Mesendoderm (in vitro differentiated cells): ENCODE data around the gene BRSK1.

Source experiments
- DNase-seq: peaks from one replicate; pipeline ENCODE4 v3.0.0; 2013
- H2AK5ac ChIP-seq: 2 replicates; pipeline ENCODE4 v1.6.1; 2013; ENCODE audit warnings: low read length, inconsistent platforms
- H2BK120ac ChIP-seq: 2 replicates; pipeline ENCODE4 v1.6.1; 2013; ENCODE audit warnings: low read depth, mild to moderate bottlenecking, low read length, moderate library complexity, mixed read lengths
- H2BK15ac ChIP-seq: replicated peaks from 2 replicates; pipeline ENCODE4 v1.6.1; 2013; ENCODE audit warnings: low read depth, mild to moderate bottlenecking, moderate library complexity
- H2BK5ac ChIP-seq: 2 replicates; pipeline ENCODE4 v1.6.1; 2013; ENCODE audit warnings: low read length, inconsistent platforms
- H3K18ac ChIP-seq: 2 replicates; pipeline ENCODE4 v1.6.1; 2013; ENCODE audit warnings: mild to moderate bottlenecking, low read length, mixed read lengths
- H3K23ac ChIP-seq: one replicate; pipeline ENCODE4 v1.6.1; 2013; ENCODE audit warnings: low read length
- H3K27ac ChIP-seq: 2 replicates; pipeline ENCODE4 v1.5.1; 2013; ENCODE audit warnings: low read depth, mild to moderate bottlenecking, inconsistent platforms, low read length, moderate library complexity
- H3K27me3 ChIP-seq: 2 replicates; pipeline ENCODE4 v1.6.1; 2013; ENCODE audit warnings: low read length, control low read depth, mild to moderate bottlenecking, inconsistent platforms; ENCODE audit not compliant: insufficient read depth, poor library complexity
- H3K36me3 ChIP-seq: 2 replicates; pipeline ENCODE4 v1.6.1; 2013; ENCODE audit warnings: low read length, inconsistent platforms; ENCODE audit not compliant: control insufficient read depth, insufficient read depth
- H3K4ac ChIP-seq: one replicate; pipeline ENCODE4 v1.6.1; 2013; ENCODE audit warnings: low read depth, mild to moderate bottlenecking, low read length, moderate library complexity
- H3K4me1 ChIP-seq: 2 replicates; pipeline ENCODE4 v1.6.1; 2013; ENCODE audit warnings: low read depth, low read length, inconsistent platforms; ENCODE audit not compliant: control insufficient read depth
- H3K4me2 ChIP-seq: 2 replicates; pipeline ENCODE4 v1.6.1; 2013; ENCODE audit warnings: low read length
- H3K4me3 ChIP-seq: 2 replicates; pipeline ENCODE4 v1.5.1; 2013; ENCODE audit warnings: mild to moderate bottlenecking, low read length
- H3K56ac ChIP-seq: one replicate; pipeline ENCODE4 v1.6.1; 2013; ENCODE audit warnings: low read length
- H3K79me1 ChIP-seq: 2 replicates; pipeline ENCODE4 v1.6.1; 2013; ENCODE audit warnings: low read length, inconsistent platforms
- H3K79me2 ChIP-seq: 2 replicates; pipeline ENCODE4 v1.6.1; 2013; ENCODE audit warnings: mild to moderate bottlenecking, low read length; ENCODE audit not compliant: control insufficient read depth, insufficient read depth
- H3K9ac ChIP-seq: 2 replicates; pipeline ENCODE4 v1.6.1; 2013; ENCODE audit warnings: low read length, inconsistent platforms
- H4K5ac ChIP-seq: one replicate; pipeline ENCODE4 v1.6.1; 2013; ENCODE audit warnings: low read length
- H4K8ac ChIP-seq: one replicate; pipeline ENCODE4 v1.6.1; 2013; ENCODE audit warnings: low read depth, mild to moderate bottlenecking, control low read depth, low read length, moderate library complexity
- WGBS: extraction: QIAGEN DNeasy Blood & Tissue Kit; methylation state at CpG from one replicate; pipeline ENCODE4 v1.1.7; 2013; ENCODE audit warnings: low lambda C conversion rate, missing lambda C conversion rate; ENCODE audit not compliant: insufficient coverage; ENCODE audit errors: extremely low coverage; 5-methylcytosine and 5-hydroxymethylcytosine counted together

The BRSK1 gene

DNA sequence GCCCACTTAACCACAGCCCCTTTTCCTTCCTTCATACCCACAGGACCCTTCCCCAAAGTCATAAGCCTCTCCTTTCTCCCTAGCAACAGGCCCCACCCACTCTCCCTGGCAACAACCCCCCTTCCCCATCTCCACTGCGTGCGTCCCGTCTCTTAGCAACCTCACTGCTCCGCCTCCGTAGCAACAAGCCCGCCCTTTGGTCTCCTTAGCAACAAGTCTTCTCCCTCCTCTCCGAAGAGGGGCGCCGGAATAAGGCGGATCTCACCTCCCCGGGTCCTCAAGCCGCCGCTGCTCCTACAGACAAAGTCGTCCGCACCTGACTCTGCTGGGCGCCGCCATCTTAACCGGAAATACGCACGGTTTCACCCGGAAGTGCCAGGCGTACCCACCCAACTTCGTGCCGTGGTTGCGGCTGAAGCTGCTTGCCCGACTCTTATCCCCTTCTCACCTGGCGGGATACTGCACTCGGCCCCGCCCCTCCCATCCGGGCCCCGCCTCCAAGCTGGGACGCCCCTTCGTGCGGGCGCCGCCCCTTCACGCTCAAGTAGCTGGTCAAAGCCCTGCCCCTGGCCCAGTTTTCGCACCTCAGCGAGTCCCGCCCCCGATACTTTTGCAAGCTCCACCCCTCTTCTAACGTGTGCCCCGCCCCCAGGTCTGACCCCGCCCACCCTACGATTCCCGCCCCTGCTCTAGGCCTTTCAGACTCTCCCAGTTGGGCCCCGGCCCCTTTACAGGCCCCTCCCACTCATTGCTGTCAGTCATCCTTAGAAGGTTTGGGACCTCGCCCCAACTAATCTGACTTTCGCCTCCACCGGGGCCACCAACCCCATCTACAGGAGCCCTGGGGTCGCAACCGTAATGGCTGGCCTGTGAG lies 3.8 kb upstream of the BRSK1 start, which contains the start of gene HSPBP1:
Gene HSPBP1, minus strand, starts transcription at position 341 of the 874 bp plus-strand sequence. CDS start 502 bp downstream, outside the sequence.
- no CpG with 5 or more reads among the region's 52 CpGs for WGBS
- no peaks in the 10 kb centered on the region for H3K27me3 ChIP-seq

DNA sequence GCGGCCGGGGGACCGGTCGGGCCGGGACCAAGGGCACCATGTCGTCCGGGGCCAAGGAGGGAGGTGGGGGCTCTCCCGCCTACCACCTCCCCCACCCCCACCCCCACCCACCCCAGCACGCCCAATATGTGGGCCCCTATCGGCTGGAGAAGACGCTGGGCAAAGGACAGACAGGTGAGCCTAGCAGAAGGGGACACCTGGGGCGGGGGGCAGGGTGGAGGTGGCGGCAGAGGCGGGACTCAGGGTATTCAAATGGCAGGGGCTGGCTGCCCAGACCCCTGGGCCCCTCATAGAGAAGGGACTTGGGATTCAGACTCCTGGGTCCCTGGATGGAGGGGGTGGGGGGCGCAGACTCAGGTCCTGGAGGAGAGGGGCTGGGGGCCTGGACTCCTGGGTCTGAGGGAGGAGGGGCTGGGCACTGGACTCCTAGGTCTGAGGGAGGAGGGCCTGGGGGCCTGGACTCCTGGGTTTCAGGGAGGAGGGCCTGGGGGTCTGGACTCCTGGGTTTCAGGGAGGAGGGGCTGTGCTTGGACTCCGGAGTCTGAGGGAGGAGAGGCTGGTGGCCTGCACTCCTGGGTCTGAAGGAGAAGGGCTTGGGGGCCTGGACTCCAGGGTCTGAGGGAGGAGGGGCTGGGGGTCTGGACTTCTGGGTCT lies 735 bp downstream of the BRSK1 start:
- no peak overlapping the region for H3K4me3 ChIP-seq
- H3K79me1 ChIP-seq: no peaks in the 10 kb centered on the region
- no peak overlapping the region for H3K27ac ChIP-seq
- H3K27me3 ChIP-seq: no peaks in the 10 kb centered on the region
- no peak overlapping the region for H2BK15ac ChIP-seq
- H3K56ac ChIP-seq: peak overlapping the region; percentile 81
- H3K23ac ChIP-seq: no peak overlapping the region
- peaks cover 4% of the 10 kb centered on the region for H3K79me2 ChIP-seq
- no peak overlapping the region for H2AK5ac ChIP-seq
- peak; percentile 48 for DNase-seq
- H2BK120ac ChIP-seq: peak overlapping the region; percentile 88
- H3K18ac ChIP-seq: peak overlapping the region; percentile 96
- no CpG with 5 or more reads among the region's 16 CpGs for WGBS
- no peaks in the 10 kb centered on the region for H3K36me3 ChIP-seq
- H4K8ac ChIP-seq: no peak overlapping the region
- no peak overlapping the region for H4K5ac ChIP-seq
- peak overlapping the region; percentile 68 for H3K9ac ChIP-seq
- no peak overlapping the region for H2BK5ac ChIP-seq
- no peaks in the 10 kb centered on the region for H3K4me1 ChIP-seq
- peak overlapping the region; percentile 48 for H3K4me2 ChIP-seq
- H3K4ac ChIP-seq: peak overlapping the region; percentile 90

More for the DNA sequence above, 3.8 kb upstream of the BRSK1 start, which contains the start of gene HSPBP1:
- H4K5ac ChIP-seq: no peak within 1 kb of the TSS
- no peak within 1 kb of the TSS for H2AK5ac ChIP-seq
- no peak within 1 kb of the TSS for H3K27ac ChIP-seq
- peaks cover 3% of the 10 kb centered on the region for H3K79me1 ChIP-seq
- H2BK15ac ChIP-seq: no peak within 1 kb of the TSS
- no peak within 1 kb of the TSS for H2BK5ac ChIP-seq
- H3K4me1 ChIP-seq: peaks cover 2% of the 10 kb centered on the region
- peak; percentile 99 for DNase-seq
- H3K9ac ChIP-seq: peak within 1 kb of the TSS; percentile 66
- H3K18ac ChIP-seq: no peak within 1 kb of the TSS
- H3K4ac ChIP-seq: no peak within 1 kb of the TSS
- H3K4me2 ChIP-seq: peak within 1 kb of the TSS; percentile 68
- H3K4me3 ChIP-seq: peak within 1 kb of the TSS; percentile 81
- no peak within 1 kb of the TSS for H3K23ac ChIP-seq
- H3K36me3 ChIP-seq: no peaks in the 10 kb centered on the region
- peak within 1 kb of the TSS; percentile 85 for H3K56ac ChIP-seq
- peaks cover 1% of the 10 kb centered on the region for H3K79me2 ChIP-seq
- no peak within 1 kb of the TSS for H4K8ac ChIP-seq
- H2BK120ac ChIP-seq: no peak within 1 kb of the TSS

DNA sequence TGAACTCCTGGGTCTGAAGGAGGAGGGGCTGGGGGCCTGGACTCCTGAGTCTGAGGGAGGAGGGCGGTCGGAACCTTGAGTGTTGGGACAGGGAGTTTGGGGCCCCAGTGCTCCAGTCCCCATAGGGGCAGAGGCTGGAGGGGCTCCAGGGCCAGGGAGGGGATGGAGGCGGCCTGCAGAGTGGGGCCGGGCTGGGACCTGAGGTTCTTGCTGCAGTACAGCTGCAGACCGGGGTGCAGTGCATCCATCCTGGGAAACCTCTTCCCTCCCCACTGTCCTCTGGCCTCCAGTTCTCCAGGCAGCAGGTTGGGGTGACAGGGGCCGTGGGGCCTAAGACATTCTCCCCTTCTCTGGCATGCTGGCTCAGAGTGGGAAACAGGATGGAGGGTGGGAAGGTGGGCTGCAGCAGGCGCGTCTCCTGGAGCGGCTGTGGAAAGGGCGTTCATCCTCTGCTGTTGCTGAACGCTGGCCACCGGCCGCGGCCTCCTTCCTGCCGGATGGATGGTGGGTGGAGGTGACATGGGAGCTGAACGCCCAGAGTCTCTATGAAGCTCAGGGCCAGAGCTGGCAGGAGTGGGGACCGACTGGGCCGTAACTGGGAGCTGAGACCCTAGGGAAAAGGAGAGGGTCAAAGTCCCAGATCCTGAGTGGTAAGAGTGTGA lies 1.6 kb downstream of the BRSK1 start:
- Histone ChIP-seq H3K27me3 (no peaks in the 10 kb centered on the region), H4K5ac (no peak overlapping the region), H3K79me2 (peaks cover 4% of the 10 kb centered on the region), H2AK5ac (no peak overlapping the region), H3K56ac (peak overlapping the region; percentile 81), H2BK120ac (no peak overlapping the region), H3K18ac (no peak overlapping the region), H4K8ac (no peak overlapping the region), H3K9ac (peak overlapping the region; percentile 68), H2BK15ac (no peak overlapping the region), H3K4ac (no peak overlapping the region), H3K4me1 (no peaks in the 10 kb centered on the region), H3K23ac (no peak overlapping the region), H3K36me3 (no peaks in the 10 kb centered on the region), H3K79me1 (no peaks in the 10 kb centered on the region), H3K4me3 (no peak overlapping the region), H3K27ac (no peak overlapping the region), H3K4me2 (peak overlapping the region; percentile 24), H2BK5ac (no peak overlapping the region)
- DNase-seq: no peak
- WGBS: no CpG with 5 or more reads among the region's 18 CpGs

DNA sequence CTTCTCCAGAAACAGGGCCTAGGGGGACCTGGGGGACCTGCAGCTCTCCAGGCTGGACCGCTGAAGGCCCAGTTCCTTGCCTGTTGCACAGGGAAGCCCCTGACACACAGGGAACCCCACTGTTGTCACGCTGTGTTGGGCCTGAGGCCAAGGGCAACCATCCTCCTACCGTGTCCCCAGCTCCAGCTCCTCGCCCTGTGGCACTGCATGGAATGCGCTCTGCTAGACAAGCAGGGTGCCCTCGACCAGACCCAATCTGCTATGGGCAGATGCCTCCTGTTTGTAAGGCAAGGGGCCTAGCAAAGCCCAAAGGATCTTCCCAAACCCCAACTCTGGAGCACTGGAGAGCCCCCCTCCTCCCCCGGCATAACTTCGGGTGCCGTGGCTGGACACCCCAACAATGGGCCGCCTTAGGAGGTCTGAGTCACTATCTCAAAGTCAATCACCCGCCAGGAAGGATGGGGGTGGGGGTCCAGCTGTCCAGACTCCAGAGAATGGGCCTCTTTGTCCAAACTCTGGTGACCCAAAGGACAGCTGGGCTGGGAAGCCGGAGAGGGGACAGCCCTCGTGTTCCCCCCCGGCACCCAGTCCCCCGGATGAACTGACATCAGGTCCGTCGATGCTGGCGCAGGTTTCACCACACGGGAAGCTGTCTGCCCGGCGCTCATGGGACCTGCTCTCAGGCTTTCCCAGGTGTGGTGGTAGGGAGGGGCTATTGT lies 3.7 kb downstream of the BRSK1 start:
- no peak overlapping the region for H4K8ac ChIP-seq
- no peaks in the 10 kb centered on the region for H3K27me3 ChIP-seq
- no peak overlapping the region for H3K18ac ChIP-seq
- no peak overlapping the region for H2BK15ac ChIP-seq
- H3K36me3 ChIP-seq: no peaks in the 10 kb centered on the region
- H3K4me1 ChIP-seq: no peaks in the 10 kb centered on the region
- H2AK5ac ChIP-seq: no peak overlapping the region
- H3K79me1 ChIP-seq: no peaks in the 10 kb centered on the region
- no peak overlapping the region for H2BK5ac ChIP-seq
- no peak overlapping the region for H3K56ac ChIP-seq
- H3K4me3 ChIP-seq: no peak overlapping the region
- H3K4me2 ChIP-seq: no peak overlapping the region
- no peak overlapping the region for H2BK120ac ChIP-seq
- H3K27ac ChIP-seq: no peak overlapping the region
- H4K5ac ChIP-seq: no peak overlapping the region
- no peak overlapping the region for H3K4ac ChIP-seq
- H3K9ac ChIP-seq: no peak overlapping the region
- H3K23ac ChIP-seq: no peak overlapping the region
- no peak for DNase-seq
- peaks cover 4% of the 10 kb centered on the region for H3K79me2 ChIP-seq
- WGBS: no CpG with 5 or more reads among the region's 21 CpGs

DNA sequence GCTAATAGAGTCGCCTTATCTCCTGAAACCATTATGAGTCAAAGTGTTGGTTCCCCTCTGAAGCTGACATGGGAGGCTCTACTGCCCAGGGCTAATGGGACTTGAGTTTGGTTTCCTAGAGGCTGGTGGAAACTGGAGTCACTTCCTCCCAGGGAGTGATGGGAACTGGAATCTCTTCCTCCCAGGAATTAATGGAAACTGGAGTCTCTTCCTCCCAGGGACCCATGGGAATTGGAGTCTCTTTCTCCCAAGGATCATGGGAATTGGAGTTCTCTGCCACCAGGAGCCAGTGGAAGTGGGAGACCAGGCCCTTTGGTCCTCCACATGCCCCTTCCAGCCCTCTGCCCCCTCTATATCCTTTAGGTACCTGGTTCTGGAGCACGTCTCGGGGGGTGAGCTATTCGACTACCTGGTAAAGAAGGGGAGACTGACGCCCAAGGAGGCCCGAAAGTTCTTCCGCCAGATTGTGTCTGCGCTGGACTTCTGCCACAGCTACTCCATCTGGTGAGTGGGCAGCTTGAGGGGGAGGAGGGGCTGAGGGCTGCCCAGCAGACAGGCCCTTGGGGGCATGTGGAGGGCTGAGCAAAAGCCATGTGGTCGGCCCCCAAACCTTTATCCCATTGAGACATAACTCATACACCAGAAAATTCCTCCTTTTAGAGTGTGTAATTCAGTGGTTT lies 5.5 kb downstream of the BRSK1 start:
- Histone ChIP-seq H3K4me3 (no peak overlapping the region), H4K8ac (no peak overlapping the region), H2BK5ac (no peak overlapping the region), H2BK120ac (no peak overlapping the region), H3K18ac (no peak overlapping the region), H2BK15ac (no peak overlapping the region), H3K79me1 (no peaks in the 10 kb centered on the region), H2AK5ac (no peak overlapping the region), H3K4me1 (no peaks in the 10 kb centered on the region), H3K4me2 (no peak overlapping the region), H4K5ac (no peak overlapping the region), H3K9ac (no peak overlapping the region), H3K36me3 (no peaks in the 10 kb centered on the region), H3K4ac (no peak overlapping the region), H3K27me3 (no peaks in the 10 kb centered on the region), H3K23ac (no peak overlapping the region), H3K56ac (no peak overlapping the region), H3K79me2 (peaks cover 4% of the 10 kb centered on the region), H3K27ac (no peak overlapping the region)
- DNase-seq: peak; percentile 54
- WGBS: no CpG with 5 or more reads among the region's 9 CpGs
